GM12873 (cell line): ENCODE data around the gene PADI6.

ENCODE experiments used
- TF ChIP-seq, protein P1 (sequence below): IDR thresholded peaks from 2 replicates; pipeline ENCODE4 v1.5.1; 2012; ENCODE audit warnings: low read depth, mild to moderate bottlenecking, moderate library complexity, low read length, control low read depth; ENCODE audit not compliant: insufficient read depth; ENCODE audit errors: missing control alignments

Gene PADI6

DNA sequence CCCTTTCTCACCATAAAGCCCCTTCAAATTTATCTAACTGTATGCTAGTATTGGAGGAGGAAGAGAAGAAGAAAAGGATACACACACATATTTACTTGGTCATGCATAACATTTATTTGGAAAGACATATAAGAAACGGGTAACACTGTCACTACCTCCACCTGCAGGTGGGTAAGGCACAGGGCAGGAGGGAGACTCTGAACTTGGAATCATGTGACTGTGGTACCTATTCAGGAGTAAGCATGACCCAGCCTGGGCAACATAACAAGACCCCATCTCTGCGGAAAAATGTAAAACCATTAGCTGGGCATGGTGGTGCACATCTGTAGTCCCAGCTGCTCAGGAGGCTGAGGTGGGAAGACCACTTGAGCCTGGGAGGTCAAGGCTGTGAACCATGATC is 1.4 kb upstream of the PADI6 start:
- TF ChIP-seq, protein P1, sequence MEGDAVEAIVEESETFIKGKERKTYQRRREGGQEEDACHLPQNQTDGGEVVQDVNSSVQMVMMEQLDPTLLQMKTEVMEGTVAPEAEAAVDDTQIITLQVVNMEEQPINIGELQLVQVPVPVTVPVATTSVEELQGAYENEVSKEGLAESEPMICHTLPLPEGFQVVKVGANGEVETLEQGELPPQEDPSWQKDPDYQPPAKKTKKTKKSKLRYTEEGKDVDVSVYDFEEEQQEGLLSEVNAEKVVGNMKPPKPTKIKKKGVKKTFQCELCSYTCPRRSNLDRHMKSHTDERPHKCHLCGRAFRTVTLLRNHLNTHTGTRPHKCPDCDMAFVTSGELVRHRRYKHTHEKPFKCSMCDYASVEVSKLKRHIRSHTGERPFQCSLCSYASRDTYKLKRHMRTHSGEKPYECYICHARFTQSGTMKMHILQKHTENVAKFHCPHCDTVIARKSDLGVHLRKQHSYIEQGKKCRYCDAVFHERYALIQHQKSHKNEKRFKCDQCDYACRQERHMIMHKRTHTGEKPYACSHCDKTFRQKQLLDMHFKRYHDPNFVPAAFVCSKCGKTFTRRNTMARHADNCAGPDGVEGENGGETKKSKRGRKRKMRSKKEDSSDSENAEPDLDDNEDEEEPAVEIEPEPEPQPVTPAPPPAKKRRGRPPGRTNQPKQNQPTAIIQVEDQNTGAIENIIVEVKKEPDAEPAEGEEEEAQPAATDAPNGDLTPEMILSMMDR: peak; percentile 48

GRCh38 chr1:17372955-17373354 is 959 bp downstream of the PADI6 start:
- TF ChIP-seq, protein P1: no peak

DNA sequence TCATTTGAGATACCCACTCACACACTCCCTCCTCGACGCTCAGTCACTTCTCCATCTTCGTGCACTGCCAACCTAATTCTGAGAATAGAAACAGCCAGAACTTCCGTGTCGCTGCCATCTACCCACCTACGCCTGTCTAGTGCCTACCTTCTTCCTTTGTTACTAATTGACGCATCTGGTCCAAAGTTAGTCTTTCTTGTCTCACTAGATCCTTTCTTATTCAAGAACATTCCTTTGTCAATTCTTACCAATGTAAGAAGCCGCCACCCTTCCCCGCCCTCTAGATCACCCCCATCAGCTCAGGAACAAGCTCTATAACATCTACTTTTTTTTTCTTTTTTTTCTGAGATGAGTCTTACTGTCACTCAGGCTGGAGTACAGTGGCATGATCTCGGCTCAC is 3.7 kb downstream of the PADI6 start:
- TF ChIP-seq, protein P1: no peak

DNA sequence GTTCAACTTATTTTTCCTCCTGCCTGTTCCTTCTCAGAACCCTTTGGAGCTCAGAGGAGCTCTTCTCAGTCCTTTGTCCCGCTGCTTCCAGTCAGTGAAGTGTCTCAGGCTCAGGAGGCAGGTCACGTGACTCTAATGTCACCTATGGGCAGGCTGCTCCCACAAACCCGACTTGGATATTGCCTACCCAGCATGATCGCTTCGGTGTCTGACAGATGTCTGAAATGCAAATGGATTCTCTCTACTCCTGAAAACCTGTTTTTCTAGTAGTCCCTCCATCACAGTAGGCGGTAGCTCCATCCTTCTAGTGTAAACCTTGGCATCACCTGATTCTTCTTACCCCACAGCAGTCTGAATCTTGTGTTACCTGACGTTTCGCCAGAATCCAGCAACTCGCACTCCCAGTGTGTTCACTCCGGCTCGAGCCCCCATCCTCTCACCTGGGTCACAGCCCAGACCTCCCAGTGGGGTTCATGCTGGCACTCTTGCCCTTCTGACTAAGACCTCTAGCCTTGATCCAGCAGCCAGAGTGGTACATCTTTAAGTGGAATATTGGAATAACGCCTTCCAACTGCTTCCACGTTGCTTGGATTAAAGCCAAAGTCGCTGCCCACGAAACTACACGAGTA is 5.4 kb downstream of the PADI6 start:
- TF ChIP-seq, protein P1: no peak

GRCh38 chr1:17381161-17381560 is 9.2 kb downstream of the PADI6 start:
- TF ChIP-seq, protein P1: no peak

DNA sequence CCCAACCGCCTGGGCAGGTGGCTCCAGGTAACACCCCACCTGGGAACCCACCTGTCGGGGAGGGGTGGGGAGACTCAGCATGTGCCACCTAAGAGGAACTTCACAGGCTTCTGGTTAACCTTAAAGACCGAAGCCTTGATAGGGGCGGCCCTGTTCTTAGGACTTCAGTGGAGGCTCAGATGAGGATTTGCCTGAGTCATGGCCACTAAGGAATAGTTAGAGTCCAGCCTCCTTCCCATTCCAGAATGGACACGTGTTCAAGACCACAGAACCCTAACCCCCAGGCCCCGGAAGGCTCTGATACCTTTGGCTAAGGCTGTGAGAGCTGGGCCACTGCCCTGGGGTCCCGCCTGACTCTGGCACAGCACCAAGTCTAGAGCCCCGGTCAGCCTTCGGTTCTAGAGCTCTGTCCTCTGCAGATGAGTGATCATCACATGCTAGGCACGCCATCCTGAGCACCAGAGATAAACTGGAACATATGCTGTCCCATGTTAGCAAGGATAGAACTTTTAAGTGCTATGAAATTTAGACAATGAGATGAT is 20.3 kb downstream of the PADI6 start:
- TF ChIP-seq, protein P1: no peak

- TF ChIP-seq, protein P1: no peak
These were observed 21.2 kb downstream of the PADI6 start for GRCh38 chr1:17393230-17393629.
